ENCODE results near the gene DSG3.

GRCh38 chr18:31403409-31403808, 44.1 kb upstream of the DSG3 start:
- TF ChIP-seq POLR2AphosphoS5 (IDR thresholded peaks at IDR 0.05), result no peak
- TF ChIP-seq CTCF (IDR thresholded peaks at IDR 0.05), result no peak
- no peak for TF ChIP-seq POLR2A (IDR thresholded peaks at IDR 0.05)
